ENCODE data around the gene TATDN2. TPM values are rescaled to one million over a fixed set of nuclear protein-coding genes. Genes with fewer than 3 reads are reported as not detected.

The TATDN2 gene
- total RNA-seq, 5 donors from 2014 or later (not counting 1 experiment from before 2014, with no cell fraction given) = 58.9 to 82.3 (median 79.9) TPM

DNA sequence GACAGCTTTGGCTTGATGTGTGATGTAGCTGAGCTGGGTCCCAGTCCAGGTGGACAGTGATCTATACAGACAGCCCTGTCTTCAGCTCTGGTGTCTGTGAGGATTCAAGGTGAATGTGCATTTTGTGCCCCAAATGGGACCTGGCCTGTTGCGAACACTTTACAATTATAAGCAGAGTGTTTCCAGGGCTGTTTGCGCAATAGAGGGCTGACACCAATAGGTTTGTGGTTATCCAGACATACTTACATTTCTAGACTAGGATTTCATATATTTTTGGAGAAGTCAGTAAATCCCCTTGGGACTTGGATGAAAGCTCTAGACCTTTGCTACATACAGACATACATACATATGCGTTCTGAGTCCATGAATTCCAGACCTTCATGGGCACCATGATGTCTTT is 4.2 kb upstream of the TATDN2 start:
- Histone ChIP-seq H3K9me3 (no peaks in the 10 kb centered on the region), H3K4me3 (ENCODE audit: control insufficient read depth in 1 of 2, extremely low read depth in 1 of 2, low read length in 1 of 2) (no peak overlapping the region), H3K27ac (ENCODE audit: low read length) (no peak overlapping the region), H3K27me3 (replicated peaks in 1 of 2; ENCODE audit: control insufficient read depth in 2 of 2, extremely low read depth in 1 of 2, insufficient read depth in 2 of 2, low read length in 1 of 2) (no peaks in the 10 kb centered on the region), H3K36me3 (ENCODE audit: control insufficient read depth in 2 of 2, extremely low read depth in 1 of 2, insufficient read depth in 1 of 2, low read length in 1 of 2) (peaks cover 0 to 5% of the 10 kb centered on the region in 2 donors), H3K4me1 (ENCODE audit: control insufficient read depth in 1 of 2, extremely low read depth in 1 of 2, insufficient read depth in 2 of 2, low read length in 2 of 2) (peaks cover 32 to 52% of the 10 kb centered on the region in 2 experiments)
- ATAC-seq (replicated peaks in 1 of 4) = no peak
- peaks cover 0 to 10% (median 5%) of the 10 kb centered on the region in 3 donors for H3K9me3 Mint-ChIP-seq
- H3K4me1 Mint-ChIP-seq = peaks cover 47 to 50% (median 49%) of the 10 kb centered on the region in 3 donors
- no peaks in the 10 kb centered on the region for H3K27me3 Mint-ChIP-seq
- no peak overlapping the region for H3K4me3 Mint-ChIP-seq
- H3K36me3 Mint-ChIP-seq = peaks cover 16% of the 10 kb centered on the region
- POLR2A ChIA-PET = interaction anchor here (0.5 kb wide), 2 partner anchors 22 to 49 kb away, joined by 3 to 9 read pairs; no protein-coding TSS in a partner anchor
- peak overlapping the region; percentile 12 to 29 for H3K27ac Mint-ChIP-seq
- DNase-seq = no peak
- CTCF ChIA-PET = interaction anchor here in 1 of 2 donors (2.3 kb wide), 1 partner anchor 20 kb away, joined by 17 read pairs; no protein-coding TSS in a partner anchor
- no CpG with 5 or more reads among the region's 3 CpGs for WGBS (ENCODE audit: insufficient coverage)

DNA sequence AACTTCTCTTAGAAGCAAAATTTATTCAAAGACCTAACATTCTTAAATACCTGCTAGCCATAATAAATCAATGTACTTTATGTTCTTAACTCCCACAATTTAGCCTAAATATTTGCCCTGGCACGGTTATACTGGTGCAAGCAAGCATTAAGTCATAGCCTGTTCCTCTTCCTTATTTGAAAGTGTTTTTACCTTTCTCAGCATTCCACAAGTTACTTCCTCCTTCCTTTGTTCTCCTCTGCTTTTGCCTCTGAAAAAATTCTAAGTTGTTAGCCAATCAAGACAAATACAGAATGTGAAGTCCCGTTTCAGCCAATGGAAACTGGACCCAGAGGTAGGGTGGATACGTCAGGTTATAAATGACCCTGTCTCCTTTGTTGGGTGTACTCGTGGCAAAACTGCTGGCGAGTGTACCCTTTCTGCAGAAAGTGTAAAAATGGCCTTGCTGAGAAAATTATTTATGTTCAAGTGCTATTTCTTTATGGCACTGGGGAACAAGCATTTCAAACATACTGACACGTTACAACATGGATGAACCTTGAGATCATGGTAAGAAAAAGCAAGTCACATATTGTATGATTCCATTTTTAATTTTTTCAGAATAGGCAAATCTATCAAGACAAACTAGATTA is 3.1 kb upstream of the TATDN2 start:
- H3K27ac ChIP-seq (ENCODE audit: low read length) = no peak overlapping the region

DNA sequence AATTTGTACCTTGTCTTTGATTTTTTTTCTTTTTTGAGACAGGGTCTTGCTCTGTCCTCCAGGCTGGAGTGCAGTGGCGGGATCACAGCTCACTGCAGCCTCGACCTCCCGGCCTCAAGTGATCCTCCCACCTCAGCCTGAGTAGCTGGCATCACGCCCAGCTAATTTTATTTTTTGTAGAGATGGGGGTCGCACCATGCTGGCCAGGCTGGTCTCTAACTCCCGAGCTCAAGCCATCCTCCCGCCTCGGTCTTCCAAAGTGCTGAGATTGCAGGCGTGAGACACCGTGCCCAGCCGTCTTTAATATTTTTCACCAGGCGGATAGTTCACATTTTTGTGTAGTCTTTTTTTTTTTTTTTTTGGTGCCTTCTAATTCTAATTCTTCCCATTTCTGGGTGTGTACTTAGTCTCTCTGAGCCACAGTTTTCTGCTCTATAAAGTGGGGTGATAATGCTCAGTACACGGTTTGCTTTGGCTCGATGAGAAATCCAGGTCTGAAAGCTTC is 528 bp upstream of the TATDN2 start:
- Histone ChIP-seq H3K4me3 (ENCODE audit: control insufficient read depth in 1 of 2, extremely low read depth in 1 of 2, low read length in 1 of 2) (peak overlapping the region; percentile 42 to 96), H3K9me3 (no peaks in the 10 kb centered on the region)

More for the DNA sequence above, 3.1 kb upstream of the TATDN2 start:
- H3K36me3 ChIP-seq (ENCODE audit: control insufficient read depth in 2 of 2, extremely low read depth in 1 of 2, insufficient read depth in 1 of 2, low read length in 1 of 2) = no peaks in the 10 kb centered on the region
- no peak overlapping the region for H3K4me3 ChIP-seq (ENCODE audit: control insufficient read depth in 1 of 2, extremely low read depth in 1 of 2, low read length in 1 of 2)
- CTCF ChIA-PET = no interaction called here
- no peaks in the 10 kb centered on the region for H3K9me3 ChIP-seq
- Mint-ChIP-seq H3K4me1 (peaks cover 50 to 53% (median 52%) of the 10 kb centered on the region in 3 donors), H3K27me3 (no peaks in the 10 kb centered on the region), H3K36me3 (peaks cover 13% of the 10 kb centered on the region), H3K27ac (peak overlapping the region in 1 of 2 donors; percentile 43), H3K4me3 (no peak overlapping the region), H3K9me3 (peaks cover 0 to 10% (median 5%) of the 10 kb centered on the region in 3 donors)
- H3K4me1 ChIP-seq (ENCODE audit: control insufficient read depth in 1 of 2, extremely low read depth in 1 of 2, insufficient read depth in 2 of 2, low read length in 2 of 2) = peaks cover 40 to 56% of the 10 kb centered on the region in 2 experiments
- H3K27me3 ChIP-seq (replicated peaks in 1 of 2; ENCODE audit: control insufficient read depth in 2 of 2, extremely low read depth in 1 of 2, insufficient read depth in 2 of 2, low read length in 1 of 2) = no peaks in the 10 kb centered on the region
- no peak for ATAC-seq (replicated peaks in 1 of 4)
- POLR2A ChIA-PET = no interaction called here
- DNase-seq = no peak
- 93% methylated on average over 3 of the region's 6 CpGs for WGBS (ENCODE audit: insufficient coverage)

DNA sequence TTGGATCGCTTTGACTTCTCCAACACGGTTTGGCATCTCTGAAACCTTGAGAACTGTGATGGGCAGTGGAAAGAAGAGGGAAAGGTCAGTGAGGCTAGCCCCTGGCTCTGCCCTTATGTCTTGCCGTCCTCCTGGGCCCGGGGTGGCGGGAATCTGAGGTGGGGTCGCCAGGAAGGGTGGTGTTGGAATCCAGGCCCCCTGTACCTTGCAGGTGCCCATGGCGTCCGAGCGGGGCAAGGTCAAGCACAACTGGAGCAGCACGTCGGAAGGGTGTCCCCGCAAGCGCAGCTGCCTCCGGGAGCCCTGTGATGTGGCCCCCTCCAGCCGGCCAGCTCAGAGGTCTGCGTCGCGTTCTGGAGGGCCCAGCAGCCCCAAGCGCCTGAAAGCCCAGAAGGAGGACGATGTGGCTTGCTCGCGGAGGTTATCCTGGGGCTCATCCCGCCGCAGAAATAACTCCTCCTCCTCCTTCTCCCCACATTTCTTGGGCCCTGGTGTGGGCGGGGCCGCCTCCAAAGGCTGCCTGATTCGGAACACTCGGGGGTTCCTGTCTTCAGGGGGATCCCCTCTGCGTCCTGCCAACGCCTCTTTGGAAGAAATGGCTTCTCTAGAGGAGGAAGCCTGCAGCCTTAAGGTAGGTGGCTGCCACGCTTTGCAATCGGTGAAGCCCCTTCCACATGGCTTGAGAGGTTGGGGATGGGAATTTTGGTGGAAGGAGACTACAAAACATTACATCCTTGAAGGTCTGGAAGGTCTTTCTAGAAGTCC is 907 bp downstream of the TATDN2 start:
- DNase-seq (peak in 33 of 35 experiments; percentile 9 to 64 (median 28)), ATAC-seq (replicated peaks in 1 of 4) (peak in 2 of 4 experiments; percentile 11 to 17)
- Mint-ChIP-seq H3K36me3 (peaks cover 36% of the 10 kb centered on the region), H3K4me1 (peaks cover 53 to 60% (median 56%) of the 10 kb centered on the region in 3 donors), H3K9me3 (peaks cover 0 to 10% (median 5%) of the 10 kb centered on the region in 3 donors), H3K4me3 (peak overlapping the region; percentile 92 to 99 (median 97)), H3K27ac (peak overlapping the region; percentile 93 to 97), H3K27me3 (no peaks in the 10 kb centered on the region)
- WGBS (ENCODE audit: insufficient coverage) = under 1% methylated on average over 23 of the region's 32 CpGs
- Histone ChIP-seq H3K36me3 (ENCODE audit: control insufficient read depth in 2 of 2, extremely low read depth in 1 of 2, insufficient read depth in 1 of 2, low read length in 1 of 2) (peaks cover 0 to 18% of the 10 kb centered on the region in 2 donors), H3K9me3 (no peaks in the 10 kb centered on the region), H3K27ac (ENCODE audit: low read length) (peak overlapping the region; percentile 63), H3K27me3 (replicated peaks in 1 of 2; ENCODE audit: control insufficient read depth in 2 of 2, extremely low read depth in 1 of 2, insufficient read depth in 2 of 2, low read length in 1 of 2) (no peaks in the 10 kb centered on the region), H3K4me1 (ENCODE audit: control insufficient read depth in 1 of 2, extremely low read depth in 1 of 2, insufficient read depth in 2 of 2, low read length in 2 of 2) (peaks cover 19 to 55% of the 10 kb centered on the region in 2 experiments), H3K4me3 (ENCODE audit: control insufficient read depth in 1 of 2, extremely low read depth in 1 of 2, low read length in 1 of 2) (peak overlapping the region; percentile 96 to 99)
- ChIA-PET POLR2A (interaction anchor here (0.6 to 0.7 kb wide), 3 partner anchors 15 to 316 kb away, joined by 5 to 9 read pairs (median 7); partner anchors contain the start of gene CRELD1 (in 1 of the 2)), CTCF (interaction anchor here (0.7 to 2.5 kb wide), 2 partner anchors 14 to 259 kb away, joined by 3 to 20 read pairs; no protein-coding TSS in a partner anchor)

More for the DNA sequence above, 528 bp upstream of the TATDN2 start:
- H3K27ac Mint-ChIP-seq = peak overlapping the region; percentile 91 to 93
- Histone ChIP-seq H3K36me3 (ENCODE audit: control insufficient read depth in 2 of 2, extremely low read depth in 1 of 2, insufficient read depth in 1 of 2, low read length in 1 of 2) (peaks cover 0 to 5% of the 10 kb centered on the region in 2 donors), H3K27me3 (replicated peaks in 1 of 2; ENCODE audit: control insufficient read depth in 2 of 2, extremely low read depth in 1 of 2, insufficient read depth in 2 of 2, low read length in 1 of 2) (no peaks in the 10 kb centered on the region), H3K4me1 (ENCODE audit: control insufficient read depth in 1 of 2, extremely low read depth in 1 of 2, insufficient read depth in 2 of 2, low read length in 2 of 2) (peaks cover 30 to 53% of the 10 kb centered on the region in 2 experiments), H3K27ac (ENCODE audit: low read length) (peak overlapping the region; percentile 73)
- H3K27me3 Mint-ChIP-seq = no peaks in the 10 kb centered on the region
- ChIA-PET CTCF (interaction anchor here in 1 of 2 donors (0.7 to 2.5 kb wide), 4 partner anchors 16 to 316 kb away, joined by 3 to 20 read pairs (median 4); no protein-coding TSS in a partner anchor), POLR2A (interaction anchor here (0.6 to 0.8 kb wide), 5 partner anchors 12 to 314 kb away, joined by 3 to 8 read pairs (median 5); partner anchors contain the start of genes CRELD1 (in 1 of the 2) and SEC13 (in 1 of the 2))
- H3K36me3 Mint-ChIP-seq = peaks cover 25% of the 10 kb centered on the region
- WGBS (ENCODE audit: insufficient coverage) = 0% methylated on average over 2 of the region's 14 CpGs
- H3K4me1 Mint-ChIP-seq = peaks cover 52 to 58% (median 55%) of the 10 kb centered on the region in 3 donors
- H3K9me3 Mint-ChIP-seq = peaks cover 0 to 10% (median 5%) of the 10 kb centered on the region in 3 donors
- ATAC-seq (replicated peaks in 1 of 4) (no peak), DNase-seq (no peak)
- H3K4me3 Mint-ChIP-seq = peak overlapping the region; percentile 74 to 92 (median 84)

DNA sequence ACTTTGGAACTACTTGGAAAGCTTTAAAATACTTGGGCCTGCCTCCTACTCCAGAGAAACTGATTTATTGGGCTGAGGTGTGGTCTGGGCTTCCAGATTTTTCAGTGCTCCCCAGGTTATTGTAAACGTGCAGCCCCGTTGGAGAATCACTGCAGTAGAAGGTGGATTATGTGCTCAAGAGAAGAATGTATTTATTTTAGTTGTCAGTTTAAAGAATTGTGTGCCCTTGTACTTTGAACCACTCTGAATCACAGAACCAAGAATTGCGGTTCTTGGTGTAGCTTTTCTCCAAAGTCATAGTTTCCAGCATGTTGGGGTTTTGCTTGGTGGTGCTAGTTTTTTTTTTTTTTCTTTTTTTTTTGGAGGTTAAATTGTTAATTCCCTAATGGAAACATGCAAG is 1.6 kb downstream of the TATDN2 start:
- peaks cover 59 to 67% (median 62%) of the 10 kb centered on the region in 3 donors for H3K4me1 Mint-ChIP-seq
- Histone ChIP-seq H3K27ac (ENCODE audit: low read length) (peak overlapping the region; percentile 63), H3K36me3 (ENCODE audit: control insufficient read depth in 2 of 2, extremely low read depth in 1 of 2, insufficient read depth in 1 of 2, low read length in 1 of 2) (peaks cover 0 to 18% of the 10 kb centered on the region in 2 donors), H3K4me1 (ENCODE audit: control insufficient read depth in 1 of 2, extremely low read depth in 1 of 2, insufficient read depth in 2 of 2, low read length in 2 of 2) (peaks cover 17 to 61% of the 10 kb centered on the region in 2 experiments), H3K27me3 (replicated peaks in 1 of 2; ENCODE audit: control insufficient read depth in 2 of 2, extremely low read depth in 1 of 2, insufficient read depth in 2 of 2, low read length in 1 of 2) (no peaks in the 10 kb centered on the region), H3K4me3 (ENCODE audit: control insufficient read depth in 1 of 2, extremely low read depth in 1 of 2, low read length in 1 of 2) (peak overlapping the region; percentile 96 to 99), H3K9me3 (no peaks in the 10 kb centered on the region)
- no peak for ATAC-seq (replicated peaks in 1 of 4)
- CTCF ChIA-PET = interaction anchor here (0.7 to 1.7 kb wide), 2 partner anchors 14 to 260 kb away, joined by 3 to 8 read pairs; no protein-coding TSS in a partner anchor
- WGBS (ENCODE audit: insufficient coverage) = no CpG with 5 or more reads among the region's 3 CpGs
- no peak for DNase-seq
- H3K36me3 Mint-ChIP-seq = peaks cover 33% of the 10 kb centered on the region
- H3K4me3 Mint-ChIP-seq = peak overlapping the region; percentile 92 to 99 (median 97)
- POLR2A ChIA-PET = interaction anchor here (0.6 to 0.7 kb wide), 3 partner anchors 14 to 316 kb away, joined by 5 to 9 read pairs (median 7); partner anchors contain the start of gene CRELD1 (in 1 of the 2)
- peaks cover 0 to 9% (median 5%) of the 10 kb centered on the region in 3 donors for H3K9me3 Mint-ChIP-seq
- H3K27me3 Mint-ChIP-seq = no peaks in the 10 kb centered on the region
- peak overlapping the region; percentile 93 to 97 for H3K27ac Mint-ChIP-seq

Measured in T-cell (primary cell).